Measurements from ENCODE around the gene MIDN. TPM values are rescaled to one million over a fixed set of nuclear protein-coding genes. Genes with fewer than 3 reads are reported as not detected.

MIDN gene
- total and polyA plus RNA-seq, 10 of the 15 experiments (the other 5 are each of a cell fraction or from before 2014, with no cell fraction given): 0.38 to 51.5 (median 7.2) TPM

GRCh38 chr19:1283917-1284292 lies 35.5 kb downstream of the MIDN start:
- intact Hi-C loops (cut with micrococcal nuclease; ENCODE audit: unreplicated experiment): no loop called here
- H3K4me1 ChIP-seq (ENCODE audit: control insufficient read depth, insufficient read depth, low read length): no peaks in the 10 kb centered on the region
- no peak overlapping the region for H3K4me3 ChIP-seq
- H3K79me2 ChIP-seq (ENCODE audit: control insufficient read depth, insufficient read depth, low read length): no peaks in the 10 kb centered on the region
- no peak for ATAC-seq
- WGBS (ENCODE audit: insufficient coverage, insufficient replicate concordance, low lambda C conversion rate, missing lambda C conversion rate): 67% methylated on average over 12 of the region's 12 CpGs
- DNase-seq (ENCODE audit: low read depth, low spot score): no peak
- H3K27me3 ChIP-seq (replicated peaks in 1 of 2; ENCODE audit: control insufficient read depth in 2 of 2, insufficient read depth in 2 of 2, low read length in 1 of 2): peaks cover 7 to 8% of the 10 kb centered on the region in 2 experiments; a peak in 3 of 4 replicates
- FAIRE-seq: no peak
- ChIA-PET SMC1A (ENCODE audit: uncharacterized antibody, unreplicated experiment) (no interaction called here), RAD21 (ENCODE audit: unreplicated experiment) (no interaction called here), CTCF (interaction anchor here (1.4 to 1.5 kb wide), 2 partner anchors 40 to 88 kb away, joined by 3 to 8 read pairs; no protein-coding TSS in a partner anchor), POLR2A (no interaction called here)
- no peaks in the 10 kb centered on the region; the same call in 1 of the 2 replicates for H4K20me1 ChIP-seq (ENCODE audit: control insufficient read depth, insufficient read depth)
- H3K27ac ChIP-seq (ENCODE audit: control insufficient read depth, insufficient read depth): no peak overlapping the region
- no peak overlapping the region for H2AFZ ChIP-seq (ENCODE audit: control insufficient read depth, low read depth, low read length)
- H3K36me3 ChIP-seq (ENCODE audit: control insufficient read depth in 2 of 2, insufficient read depth in 2 of 2, low read length in 1 of 2): peaks cover 7 to 9% of the 10 kb centered on the region in 2 experiments
- no peak for TF ChIP-seq IKZF1 (conservative IDR thresholded peaks at IDR 0.05)
- TF ChIP-seq TBL1XR1 (IDR thresholded peaks at IDR 0.05; ENCODE audit: low read depth, low read length): no peak
- TF ChIP-seq KAT2A (conservative IDR thresholded peaks at IDR 0.05; ENCODE audit: control insufficient read depth, low read depth, low read length): no peak
- no peak for TF ChIP-seq EP300 (IDR thresholded peaks at IDR 0.05; ENCODE audit: borderline replicate concordance in 1 of 2, control insufficient read depth in 1 of 2, low read depth in 2 of 2, low read length in 2 of 2)
- TF ChIP-seq NR2C1 (IDR thresholded peaks at IDR 0.05): no peak
- no peak for TF ChIP-seq TCF7 (IDR thresholded peaks at IDR 0.05; ENCODE audit: borderline replicate concordance)
- TF ChIP-seq SUPT20H (IDR thresholded peaks at IDR 0.05; ENCODE audit: borderline replicate concordance, control insufficient read depth, low read depth, low read length): no peak
- no peak for TF ChIP-seq IKZF2 (IDR thresholded peaks at IDR 0.05)
- no peak for TF ChIP-seq CHD4 (IDR thresholded peaks at IDR 0.05)
- TF ChIP-seq BCLAF1 (IDR thresholded peaks at IDR 0.05): no peak
- TF ChIP-seq POLR2AphosphoS5 (IDR thresholded peaks at IDR 0.05; ENCODE audit: low read length): no peak
- TF ChIP-seq NFYA (IDR thresholded peaks at IDR 0.05; ENCODE audit: borderline replicate concordance, low read depth, low read length): no peak
- no peak for TF ChIP-seq HSF1 (IDR thresholded peaks at IDR 0.05; ENCODE audit: low read depth, low read length)
- no peak for TF ChIP-seq ZNF207 (IDR thresholded peaks at IDR 0.05; ENCODE audit: borderline replicate concordance)
- BruUV-seq (replicated peaks): no TSS peak
- no peak overlapping the region for H3K9ac ChIP-seq (ENCODE audit: control insufficient read depth, insufficient read depth, low read length)
- H3K9me3 ChIP-seq (replicated peaks; ENCODE audit: control insufficient read depth, insufficient read depth, low read length): no peaks in the 10 kb centered on the region
- in situ Hi-C loops (cut with MboI): no loop called here
- H3K4me2 ChIP-seq (ENCODE audit: control insufficient read depth, insufficient read depth): no peak overlapping the region

Measured in GM12878 (cell line).